ENCODE data around the gene CMIP. TPM values are rescaled to one million over a fixed set of nuclear protein-coding genes. Genes with fewer than 3 reads are reported as not detected.

Gene CMIP
- polyA plus RNA-seq, 1 of the 3 experiments (the other 2 are of a cell fraction): 5.4 TPM

GRCh38 chr16:81552743-81553079 is 108.1 kb downstream of the CMIP start (continued):
- TF ChIP-seq GATA2 (CRISPR knock-in tag; IDR thresholded peaks at IDR 0.05): no peak
- no peak for TF ChIP-seq EZH2phosphoT487 (IDR thresholded peaks at IDR 0.05; ENCODE audit: borderline replicate concordance, low read depth)
- no peak for TF ChIP-seq JUND (IDR thresholded peaks at IDR 0.05)
- TF ChIP-seq RAD21 (IDR thresholded peaks at IDR 0.05; ENCODE audit: low read length): no peak
- TF ChIP-seq MAX (IDR thresholded peaks at IDR 0.05; ENCODE audit: low read depth): no peak
- TF ChIP-seq CHD2 (IDR thresholded peaks at IDR 0.05; ENCODE audit: low read length, partially characterized antibody): no peak

- no peak overlapping the region for H2AFZ ChIP-seq (ENCODE audit: low read depth)
- H3K4me1 ChIP-seq (ENCODE audit: control insufficient read depth in 1 of 2, insufficient read depth in 2 of 2, low read depth in 1 of 2, low read length in 1 of 2): peaks cover 0 to 43% of the 10 kb centered on the region in 2 experiments; a peak in 2 of 4 replicates
- no peaks in the 10 kb centered on the region for H3K36me3 ChIP-seq (replicated peaks in 1 of 2; ENCODE audit: control insufficient read depth in 1 of 2, insufficient read depth in 2 of 2, low read length in 1 of 2)
- H3F3A ChIP-seq (replicated peaks; ENCODE audit: insufficient read depth): no peaks in the 10 kb centered on the region
- TF ChIP-seq USF1 (IDR thresholded peaks at IDR 0.05; ENCODE audit: borderline replicate concordance, low read depth) (no peak), SIN3A (IDR thresholded peaks at IDR 0.05; ENCODE audit: borderline replicate concordance, low read depth, low read length) (no peak), FOXJ3 (CRISPR knock-in tag; IDR thresholded peaks at IDR 0.05) (no peak), FOXM1 (IDR thresholded peaks at IDR 0.05; ENCODE audit: low read depth) (no peak), MEF2A (IDR thresholded peaks at IDR 0.05; ENCODE audit: borderline replicate concordance, low read depth) (no peak), NFIC (IDR thresholded peaks at IDR 0.05; ENCODE audit: borderline replicate concordance) (no peak), REST (IDR thresholded peaks at IDR 0.05; ENCODE audit: low read depth, low read length) (no peak), YY1 (IDR thresholded peaks at IDR 0.05; ENCODE audit: low read depth) (no peak), USF2 (IDR thresholded peaks at IDR 0.05; ENCODE audit: borderline replicate concordance, low read depth, low read length) (no peak), IRF3 (IDR thresholded peaks at IDR 0.05; ENCODE audit: low read depth, low read length) (no peak), SMC3 (IDR thresholded peaks at IDR 0.05; ENCODE audit: low read depth, low read length) (no peak), MXI1 (IDR thresholded peaks at IDR 0.05; ENCODE audit: low read depth, low read length) (no peak)
- no peak overlapping the region for H3K9ac ChIP-seq
- peak; percentile 48 for DNase-seq
- H3K9me3 ChIP-seq: no peaks in the 10 kb centered on the region
- 74% methylated on average over 20 of the region's 22 CpGs for WGBS (ENCODE audit: low lambda C conversion rate)
- ChIA-PET POLR2A (interaction anchor here (0.6 kb wide), 1 partner anchor 87 kb away, joined by 3 read pairs; no protein-coding TSS in a partner anchor), CTCF (interaction anchor here (1.1 to 1.4 kb wide), 2 partner anchors 10 to 144 kb away, joined by 3 to 5 read pairs; no protein-coding TSS in a partner anchor)
- no peak overlapping the region for H3K4me2 ChIP-seq
- H4K20me1 ChIP-seq (ENCODE audit: insufficient read depth): no peaks in the 10 kb centered on the region
- peaks cover 16% of the 10 kb centered on the region; the same call in 1 of the 2 replicates for H3K79me2 ChIP-seq (ENCODE audit: insufficient read depth)
- peak overlapping the region in 1 of 2 experiments; percentile 72; a peak in 2 of 4 replicates for H3K27ac ChIP-seq (ENCODE audit: low read depth in 2 of 2, low read length in 1 of 2)
- H3K27me3 ChIP-seq (ENCODE audit: insufficient read depth): no peaks in the 10 kb centered on the region
- no peaks in the 10 kb centered on the region for H3K9me2 ChIP-seq
- no peak overlapping the region for H3K4me3 ChIP-seq (ENCODE audit: low read depth in 2 of 2, low read length in 1 of 2)
Observed at GRCh38 chr16:81553080-81553813, 108.6 kb downstream of the CMIP start.

Measured in SK-N-SH (cell line).